GM12874 (cell line): ENCODE measurements around the gene HERC6.

Experiments
- CTCF ChIP-seq: IDR thresholded peaks from 2 replicates; pipeline ENCODE4 v1.5.1; 2011; ENCODE audit warnings: low read depth, mild to moderate bottlenecking, control low read depth, low read length, moderate library complexity; ENCODE audit not compliant: insufficient read depth

HERC6 gene

GRCh38 chr4:88378691-88379559, at the start of gene HERC6:
Gene HERC6, plus strand, starts transcription at chr4:88378852. Its CDS starts 70 bp downstream, at chr4:88378922.
- peak; percentile 86 for TF ChIP-seq CTCF

- no peak for TF ChIP-seq CTCF
Observed at GRCh38 chr4:88333741-88334405, 44.8 kb upstream of the HERC6 start.

DNA sequence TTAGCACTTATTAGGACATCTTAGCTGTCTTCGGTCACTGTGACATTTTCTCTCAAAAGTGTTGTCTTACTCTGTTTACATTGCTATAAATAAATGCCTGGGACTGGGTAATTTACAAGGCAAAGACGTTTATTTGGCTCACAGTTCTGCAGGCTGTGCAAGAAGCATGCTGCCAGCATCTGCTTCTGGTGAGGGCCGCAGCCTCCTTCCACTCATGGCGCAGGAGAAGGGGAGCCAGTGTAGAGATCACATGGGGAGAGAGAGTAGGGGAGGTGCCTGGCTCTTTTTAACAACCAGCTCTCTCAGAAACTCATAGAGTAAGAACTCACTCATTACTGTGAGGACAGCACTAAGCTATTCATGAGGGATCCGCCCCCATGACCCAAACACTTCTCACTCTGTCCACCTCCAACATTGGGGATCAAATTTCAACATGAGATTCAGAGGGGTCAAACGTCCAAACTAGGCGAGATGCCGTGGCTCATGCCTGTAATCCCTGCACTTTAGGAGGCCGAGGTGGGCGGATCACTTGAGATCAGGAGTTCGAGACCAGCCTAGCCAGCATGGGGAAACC, 43.5 kb upstream of the HERC6 start:
- TF ChIP-seq CTCF: no peak

DNA sequence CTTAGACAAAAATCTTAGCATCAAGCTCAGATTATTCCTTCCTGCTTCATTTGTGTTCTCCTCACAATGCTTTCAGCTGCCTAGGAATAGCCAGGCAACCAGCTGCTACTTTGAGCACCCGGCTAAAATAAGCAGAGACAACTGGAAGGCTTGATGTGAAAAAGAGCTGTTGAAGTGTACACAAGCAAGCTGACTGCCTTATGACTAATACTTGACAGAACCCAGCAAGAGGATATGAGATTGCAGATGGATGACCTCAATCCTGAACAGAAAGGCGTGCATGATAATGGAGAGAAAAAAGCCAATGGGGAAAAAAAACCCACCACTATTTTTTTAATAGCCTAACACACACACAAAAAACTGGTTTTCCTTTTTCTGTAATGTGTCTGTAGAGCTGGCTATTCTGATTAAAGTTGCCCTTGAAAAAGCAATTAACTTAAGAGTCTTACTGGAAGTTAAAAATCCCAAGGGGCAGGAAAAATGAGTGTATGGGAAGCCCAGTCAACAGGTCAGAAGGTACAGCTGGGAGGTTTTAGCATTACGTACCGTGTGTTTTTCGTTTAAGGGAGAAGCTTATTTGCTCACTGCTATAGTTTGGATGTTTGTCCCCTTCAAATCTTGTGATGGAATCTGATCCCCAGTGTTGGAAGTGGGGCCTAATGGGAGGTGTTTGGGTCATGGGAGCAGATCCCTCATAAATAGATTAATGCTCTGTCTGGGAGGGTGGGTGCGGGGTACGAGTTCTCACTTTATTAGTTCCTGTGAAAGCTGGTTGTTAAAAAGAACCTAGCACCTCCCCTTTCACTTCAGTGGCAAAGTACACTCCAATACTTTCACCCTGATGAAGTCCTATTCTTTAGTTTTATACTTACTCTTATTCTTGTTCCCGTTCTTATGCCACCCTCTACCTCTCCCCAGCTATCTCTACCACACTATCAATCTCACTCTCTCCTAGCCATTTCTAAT, 37.1 kb upstream of the HERC6 start:
- no peak for TF ChIP-seq CTCF

DNA sequence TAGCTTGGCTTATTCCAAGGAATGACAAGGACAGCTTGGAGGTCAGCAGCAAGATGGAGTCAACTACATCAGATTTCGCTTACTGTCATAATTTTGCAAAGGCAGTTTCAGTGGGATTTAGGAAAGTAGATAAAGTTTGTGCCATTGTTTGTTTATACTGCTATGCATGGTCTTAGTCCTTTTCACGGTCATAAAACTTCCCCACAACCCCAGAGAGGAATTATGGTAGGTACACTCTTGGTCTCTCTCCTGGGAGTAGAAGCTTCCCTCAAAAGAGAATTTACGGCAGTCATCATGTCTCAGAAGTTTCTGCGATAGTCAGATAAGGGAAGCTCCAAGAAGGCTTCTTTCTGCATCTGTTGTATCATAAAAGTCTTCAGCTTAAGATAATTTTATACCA, 27.9 kb upstream of the HERC6 start:
- no peak for TF ChIP-seq CTCF

GRCh38 chr4:88352062-88352740, 26.5 kb upstream of the HERC6 start:
- TF ChIP-seq CTCF: no peak
